ENCODE data around the gene MRPL58. TPM values are rescaled to one million over a fixed set of nuclear protein-coding genes. Genes with fewer than 3 reads are reported as not detected.

MRPL58 gene
- total and polyA plus RNA-seq, 3 donors from 2014 or later = 20.9 to 38.1 (median 24.3) TPM

- intact Hi-C loops (cut with DNase I; ENCODE audit: low total_unique reads) = no loop called here
- TF ChIP-seq CTCF (IDR thresholded peaks at IDR 0.05) (no peak), POLR2A (IDR thresholded peaks at IDR 0.05) (no peak)
Measured at GRCh38 chr17:74992223-74992622, 20.2 kb upstream of the MRPL58 start.

GRCh38 chr17:74994440-74994839 lies 18.0 kb upstream of the MRPL58 start:
- Histone ChIP-seq H3K27me3 (no peaks in the 10 kb centered on the region), H3K27ac (peak overlapping the region in 1 of 2 donors; percentile 44), H3K36me3 (ENCODE audit: low read depth, missing control alignments) (no peaks in the 10 kb centered on the region), H3K4me1 (peaks cover 16% of the 10 kb centered on the region), H3K9me3 (no peaks in the 10 kb centered on the region), H3K4me3 (no peak overlapping the region)
- TF ChIP-seq POLR2A (IDR thresholded peaks at IDR 0.05) = no peak
- no peak for TF ChIP-seq CTCF (IDR thresholded peaks at IDR 0.05)
- 62 to 69% methylated on average over 7 of the region's 7 CpGs for WGBS, 2 donors
- no peak for DNase-seq
- intact Hi-C loops (cut with DNase I; ENCODE audit: low total_unique reads) = no loop called here

More at GRCh38 chr17:74992223-74992622, 20.2 kb upstream of the MRPL58 start:
- Histone ChIP-seq H3K9me3 (no peaks in the 10 kb centered on the region), H3K4me3 (no peak overlapping the region), H3K27me3 (no peaks in the 10 kb centered on the region), H3K36me3 (ENCODE audit: low read depth, missing control alignments) (no peaks in the 10 kb centered on the region), H3K4me1 (peaks cover 23% of the 10 kb centered on the region), H3K27ac (peak overlapping the region; percentile 36 to 39)
- 61 to 63% methylated on average over 2 of the region's 2 CpGs for WGBS, 2 donors
- DNase-seq = no peak

GRCh38 chr17:74995847-74996246 lies 16.6 kb upstream of the MRPL58 start:
- H3K27ac ChIP-seq = no peak overlapping the region
- H3K9me3 ChIP-seq = no peaks in the 10 kb centered on the region
- 78 to 84% methylated on average over 5 of the region's 5 CpGs for WGBS, 2 donors
- DNase-seq = no peak
- H3K27me3 ChIP-seq = no peaks in the 10 kb centered on the region
- H3K36me3 ChIP-seq (ENCODE audit: low read depth, missing control alignments) = no peaks in the 10 kb centered on the region
- no peak overlapping the region for H3K4me3 ChIP-seq
- peaks cover 16% of the 10 kb centered on the region for H3K4me1 ChIP-seq
- TF ChIP-seq CTCF (IDR thresholded peaks at IDR 0.05) = no peak
- no peak for TF ChIP-seq POLR2A (IDR thresholded peaks at IDR 0.05)
- intact Hi-C loops (cut with DNase I; ENCODE audit: low total_unique reads) = no loop called here

- Histone ChIP-seq H3K9me3 (no peaks in the 10 kb centered on the region), H3K4me3 (no peak overlapping the region), H3K27ac (no peak overlapping the region), H3K36me3 (ENCODE audit: low read depth, missing control alignments) (no peaks in the 10 kb centered on the region), H3K27me3 (no peaks in the 10 kb centered on the region), H3K4me1 (peaks cover 18% of the 10 kb centered on the region)
- no peak for TF ChIP-seq CTCF (IDR thresholded peaks at IDR 0.05)
- DNase-seq = no peak
- intact Hi-C loops (cut with DNase I; ENCODE audit: low total_unique reads) = no loop called here
- WGBS, 2 donors = 81% methylated on average over 6 of the region's 6 CpGs
Measured at GRCh38 chr17:74998783-74999182, 13.7 kb upstream of the MRPL58 start.

GRCh38 chr17:74999523-74999922 lies 12.9 kb upstream of the MRPL58 start:
- TF ChIP-seq CTCF (IDR thresholded peaks at IDR 0.05) (no peak), POLR2A (IDR thresholded peaks at IDR 0.05) (no peak)
- H3K4me3 ChIP-seq = no peak overlapping the region
- peaks cover 14% of the 10 kb centered on the region for H3K4me1 ChIP-seq
- no peaks in the 10 kb centered on the region for H3K27me3 ChIP-seq
- H3K36me3 ChIP-seq (ENCODE audit: low read depth, missing control alignments) = no peaks in the 10 kb centered on the region
- H3K9me3 ChIP-seq = no peaks in the 10 kb centered on the region
- WGBS, 2 donors = 83 to 89% methylated on average over 2 to 4 of the region's 4 CpGs
- intact Hi-C loops (cut with DNase I; ENCODE audit: low total_unique reads) = no loop called here
- no peak for DNase-seq
- no peak overlapping the region for H3K27ac ChIP-seq

All from testis (tissue), 3 donors.